H1 (cell line): ENCODE measurements around the gene KIF3B.

Experiments
- EZH2 ChIP-seq: fragments of 200-600 bp; sonication (generic); IDR thresholded peaks from 2 replicates; pipeline ENCODE4 v1.7.1; 2012; ENCODE audit warnings: low read depth, mild to moderate bottlenecking, moderate library complexity, low read length, inconsistent platforms; ENCODE audit not compliant: severe bottlenecking
- GABPA ChIP-seq: IDR thresholded peaks from 2 replicates; pipeline ENCODE4 v1.6.1; 2011; ENCODE audit warnings: mild to moderate bottlenecking, low read length, moderate library complexity, borderline replicate concordance; ENCODE audit not compliant: insufficient read depth
- JUN ChIP-seq: IDR thresholded peaks from 2 replicates; pipeline ENCODE4 v1.6.1; 2011; ENCODE audit warnings: low read depth, mild to moderate bottlenecking, improper control_type of control experiment, low read length
- MAFK ChIP-seq: IDR thresholded peaks from 2 replicates; pipeline ENCODE4 v1.6.1; 2012; ENCODE audit warnings: low read depth, mild to moderate bottlenecking, improper control_type of control experiment, low read length
- POLR2A ChIP-seq, 2 experiments: IDR thresholded peaks; 1 replicate in 1 of 2; 2 replicates in 1 of 2; pipeline ENCODE4 v1.6.1; 2011; ENCODE audit warnings: low read depth in 2 of 2, low read length in 2 of 2, mild to moderate bottlenecking in 2 of 2; ENCODE audit errors: control extremely low read depth in 1 of 2
- POLR2AphosphoS5 ChIP-seq: IDR thresholded peaks from 2 replicates; pipeline ENCODE4 v1.6.1; 2011; ENCODE audit warnings: low read depth, low read length
- RFX5 ChIP-seq: IDR thresholded peaks from 2 replicates; pipeline ENCODE4 v1.6.1; 2011; ENCODE audit warnings: low read depth, low read length, improper control_type of control experiment, borderline replicate concordance
- SIN3A ChIP-seq, 2 experiments: IDR thresholded peaks in 1 of 2; conservative IDR thresholded peaks in 1 of 2; 2 replicates each; pipeline ENCODE4 v1.6.1; 2011 to 2012; ENCODE audit warnings: low read length in 2 of 2, improper control_type of control experiment in 1 of 2, low read depth in 1 of 2, mild to moderate bottlenecking in 1 of 2
- SP1 ChIP-seq: IDR thresholded peaks from 2 replicates; pipeline ENCODE4 v1.6.1; 2011; ENCODE audit warnings: low read depth, low read length
- TEAD4 ChIP-seq: IDR thresholded peaks from 2 replicates; pipeline ENCODE4 v1.6.1; 2012; ENCODE audit warnings: low read depth, low read length, inconsistent platforms, mixed read lengths
- TF ChIP-seq, protein P1 (sequence below), 3 experiments: IDR thresholded peaks; 1 replicate in 2 of 3; 2 replicates in 1 of 3; pipeline versions ENCODE4 v1.5.1 to v1.6.1; 2011; ENCODE audit warnings: low read length in 3 of 3, mild to moderate bottlenecking in 3 of 3, inconsistent platforms in 2 of 3, low read depth in 1 of 3, moderate library complexity in 1 of 3; ENCODE audit not compliant: insufficient read depth in 1 of 3; ENCODE audit errors: control extremely low read depth in 1 of 3
- TF ChIP-seq, protein P2 (sequence below): IDR thresholded peaks from 2 replicates; pipeline ENCODE4 v1.6.1; 2012; ENCODE audit warnings: inconsistent platforms

DNA sequence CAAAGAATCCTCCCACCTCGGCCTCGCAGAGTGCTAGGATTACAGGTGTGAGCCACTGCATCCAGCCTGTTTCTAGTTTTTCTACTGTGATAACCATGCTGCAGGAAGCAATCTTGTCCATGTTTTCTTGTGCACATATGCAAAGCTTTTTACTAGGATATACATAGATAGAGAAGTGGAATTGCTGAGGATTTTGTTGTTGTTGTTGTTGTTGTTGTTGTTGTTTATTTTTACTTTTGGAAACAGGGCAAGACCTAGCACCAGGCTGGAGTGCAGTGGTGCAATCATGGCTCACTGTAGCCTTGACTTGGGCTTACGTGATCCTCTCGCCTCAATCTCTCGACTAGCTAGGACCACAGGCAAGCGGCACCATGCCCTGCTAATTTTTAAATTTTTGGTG, 23.2 kb downstream of the KIF3B start:
- TF ChIP-seq TEAD4 (no peak), JUN (no peak), SP1 (no peak), POLR2A (IDR thresholded peaks at IDR 0.05; ENCODE audit: control extremely low read depth in 1 of 2, low read depth in 2 of 2, low read length in 2 of 2) (no peak), POLR2AphosphoS5 (no peak), SIN3A (conservative IDR thresholded peaks at IDR 0.05 in 1 of 2, IDR thresholded peaks at IDR 0.05 in 1 of 2; ENCODE audit: low read depth in 1 of 2, low read length in 2 of 2) (no peak), MAFK (no peak), GABPA (no peak), EZH2 (no peak), RFX5 (no peak)
- TF ChIP-seq, protein P1, sequence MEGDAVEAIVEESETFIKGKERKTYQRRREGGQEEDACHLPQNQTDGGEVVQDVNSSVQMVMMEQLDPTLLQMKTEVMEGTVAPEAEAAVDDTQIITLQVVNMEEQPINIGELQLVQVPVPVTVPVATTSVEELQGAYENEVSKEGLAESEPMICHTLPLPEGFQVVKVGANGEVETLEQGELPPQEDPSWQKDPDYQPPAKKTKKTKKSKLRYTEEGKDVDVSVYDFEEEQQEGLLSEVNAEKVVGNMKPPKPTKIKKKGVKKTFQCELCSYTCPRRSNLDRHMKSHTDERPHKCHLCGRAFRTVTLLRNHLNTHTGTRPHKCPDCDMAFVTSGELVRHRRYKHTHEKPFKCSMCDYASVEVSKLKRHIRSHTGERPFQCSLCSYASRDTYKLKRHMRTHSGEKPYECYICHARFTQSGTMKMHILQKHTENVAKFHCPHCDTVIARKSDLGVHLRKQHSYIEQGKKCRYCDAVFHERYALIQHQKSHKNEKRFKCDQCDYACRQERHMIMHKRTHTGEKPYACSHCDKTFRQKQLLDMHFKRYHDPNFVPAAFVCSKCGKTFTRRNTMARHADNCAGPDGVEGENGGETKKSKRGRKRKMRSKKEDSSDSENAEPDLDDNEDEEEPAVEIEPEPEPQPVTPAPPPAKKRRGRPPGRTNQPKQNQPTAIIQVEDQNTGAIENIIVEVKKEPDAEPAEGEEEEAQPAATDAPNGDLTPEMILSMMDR (IDR thresholded peaks at IDR 0.05; ENCODE audit: control extremely low read depth in 1 of 3, insufficient read depth in 1 of 3, low read depth in 1 of 3, low read length in 3 of 3): no peak
- TF ChIP-seq, protein P2, sequence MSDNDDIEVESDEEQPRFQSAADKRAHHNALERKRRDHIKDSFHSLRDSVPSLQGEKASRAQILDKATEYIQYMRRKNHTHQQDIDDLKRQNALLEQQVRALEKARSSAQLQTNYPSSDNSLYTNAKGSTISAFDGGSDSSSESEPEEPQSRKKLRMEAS: no peak
